ENCODE results near the gene IFIT1. TPM values are rescaled to one million over a fixed set of nuclear protein-coding genes. Genes with fewer than 3 reads are reported as not detected.
A peak's percentile ranks its signal among the peaks of the same experiment; 100 is the strongest.

Gene IFIT1
- total and polyA plus RNA-seq, 9 of the 15 experiments (the other 6 are each of a cell fraction or from before 2014, with no cell fraction given): 0.03 to 0.40 (median 0.18) TPM

DNA sequence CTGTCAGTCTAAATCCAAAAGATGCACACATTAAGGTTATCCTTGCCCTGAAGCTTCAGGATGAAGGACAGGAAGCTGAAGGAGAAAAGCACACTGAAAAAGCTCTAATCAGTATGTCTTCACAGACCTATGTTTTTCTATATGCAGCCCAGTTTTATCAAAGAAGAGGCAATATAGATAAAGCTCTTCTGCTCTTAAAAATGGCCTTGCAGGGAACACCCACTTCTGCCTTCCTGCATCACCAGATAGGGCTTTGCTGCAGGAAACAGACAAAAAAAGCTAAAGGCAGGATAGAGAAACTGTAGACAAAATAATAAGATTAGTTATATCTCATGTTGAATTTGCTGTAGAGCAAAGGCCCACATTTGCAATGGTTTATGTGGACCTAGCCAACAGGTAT is 29.5 kb upstream of the IFIT1 start (continued):
- TF ChIP-seq ZNF354B (CRISPR knock-in tag; IDR thresholded peaks at IDR 0.05) (no peak), STAT5B (CRISPR knock-in tag; IDR thresholded peaks at IDR 0.05) (no peak), KLF16 (IDR thresholded peaks at IDR 0.05) (peak; percentile 85), GATA2 (CRISPR knock-in tag; IDR thresholded peaks at IDR 0.05) (peak; percentile 48; the same call in 1 of the 2 replicates), ZZZ3 (IDR thresholded peaks at IDR 0.05) (no peak), SOX6 (IDR thresholded peaks at IDR 0.05) (peak; percentile 26; the same call in 1 of the 2 replicates), DIDO1 (tag; IDR thresholded peaks at IDR 0.05; ENCODE audit: low read depth) (no peak), TGIF2 (CRISPR knock-in tag; IDR thresholded peaks at IDR 0.05) (no peak), ELF4 (CRISPR knock-in tag; IDR thresholded peaks at IDR 0.05) (no peak), TAF1 (IDR thresholded peaks at IDR 0.05; ENCODE audit: control insufficient read depth, extremely low read depth, insufficient read depth, low read length, severe bottlenecking) (no peak), EP300 (IDR thresholded peaks at IDR 0.05; ENCODE audit: low read length) (peak; percentile 72; the same call in 1 of the 2 replicates), BCL6 (CRISPR knock-in tag; IDR thresholded peaks at IDR 0.05) (no peak), CCAR2 (IDR thresholded peaks at IDR 0.05; ENCODE audit: low read depth, low read length) (no peak)
- TF ChIP-seq, protein P1, sequence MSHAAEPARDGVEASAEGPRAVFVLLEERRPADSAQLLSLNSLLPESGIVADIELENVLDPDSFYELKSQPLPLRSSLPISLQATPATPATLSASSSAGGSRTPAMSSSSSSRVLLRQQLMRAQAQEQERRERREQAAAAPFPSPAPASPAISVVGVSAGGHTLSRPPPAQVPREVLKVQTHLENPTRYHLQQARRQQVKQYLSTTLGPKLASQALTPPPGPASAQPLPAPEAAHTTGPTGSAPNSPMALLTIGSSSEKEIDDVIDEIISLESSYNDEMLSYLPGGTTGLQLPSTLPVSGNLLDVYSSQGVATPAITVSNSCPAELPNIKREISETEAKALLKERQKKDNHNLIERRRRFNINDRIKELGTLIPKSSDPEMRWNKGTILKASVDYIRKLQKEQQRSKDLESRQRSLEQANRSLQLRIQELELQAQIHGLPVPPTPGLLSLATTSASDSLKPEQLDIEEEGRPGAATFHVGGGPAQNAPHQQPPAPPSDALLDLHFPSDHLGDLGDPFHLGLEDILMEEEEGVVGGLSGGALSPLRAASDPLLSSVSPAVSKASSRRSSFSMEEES (CRISPR knock-in tag; IDR thresholded peaks at IDR 0.05): no peak
- TF ChIP-seq, protein P2, sequence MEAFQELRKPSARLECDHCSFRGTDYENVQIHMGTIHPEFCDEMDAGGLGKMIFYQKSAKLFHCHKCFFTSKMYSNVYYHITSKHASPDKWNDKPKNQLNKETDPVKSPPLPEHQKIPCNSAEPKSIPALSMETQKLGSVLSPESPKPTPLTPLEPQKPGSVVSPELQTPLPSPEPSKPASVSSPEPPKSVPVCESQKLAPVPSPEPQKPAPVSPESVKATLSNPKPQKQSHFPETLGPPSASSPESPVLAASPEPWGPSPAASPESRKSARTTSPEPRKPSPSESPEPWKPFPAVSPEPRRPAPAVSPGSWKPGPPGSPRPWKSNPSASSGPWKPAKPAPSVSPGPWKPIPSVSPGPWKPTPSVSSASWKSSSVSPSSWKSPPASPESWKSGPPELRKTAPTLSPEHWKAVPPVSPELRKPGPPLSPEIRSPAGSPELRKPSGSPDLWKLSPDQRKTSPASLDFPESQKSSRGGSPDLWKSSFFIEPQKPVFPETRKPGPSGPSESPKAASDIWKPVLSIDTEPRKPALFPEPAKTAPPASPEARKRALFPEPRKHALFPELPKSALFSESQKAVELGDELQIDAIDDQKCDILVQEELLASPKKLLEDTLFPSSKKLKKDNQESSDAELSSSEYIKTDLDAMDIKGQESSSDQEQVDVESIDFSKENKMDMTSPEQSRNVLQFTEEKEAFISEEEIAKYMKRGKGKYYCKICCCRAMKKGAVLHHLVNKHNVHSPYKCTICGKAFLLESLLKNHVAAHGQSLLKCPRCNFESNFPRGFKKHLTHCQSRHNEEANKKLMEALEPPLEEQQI (IDR thresholded peaks at IDR 0.05): no peak
